H9 (cell line): Measurements from ENCODE around the gene MS4A7. TPM values are rescaled to one million over a fixed set of nuclear protein-coding genes. Genes with fewer than 3 reads are reported as not detected.

Source experiments
- DNase-seq: peaks from one replicate; pipeline ENCODE4 v3.0.0-alpha.2; 2017
- H2AFZ ChIP-seq: one replicate; pipeline ENCODE4 v1.6.1; 2013; ENCODE audit warnings: mild to moderate bottlenecking, low read length, control low read depth, moderate library complexity
- H2AK5ac ChIP-seq: 2 replicates; pipeline ENCODE4 v1.6.1; 2013; ENCODE audit warnings: low read length, control low read depth, mixed read lengths; ENCODE audit not compliant: insufficient read length
- H2BK120ac ChIP-seq: one replicate; pipeline ENCODE4 v1.6.1; 2013; ENCODE audit warnings: low read depth, mild to moderate bottlenecking, low read length, control low read depth, inconsistent platforms; ENCODE audit not compliant: poor library complexity, severe bottlenecking
- H2BK12ac ChIP-seq: 2 replicates; pipeline ENCODE4 v1.6.1; 2013; ENCODE audit warnings: low read length, control low read depth, mixed read lengths, low read depth; ENCODE audit not compliant: insufficient read length
- H2BK15ac ChIP-seq: 2 replicates; pipeline ENCODE4 v1.6.1; 2013; ENCODE audit warnings: low read depth, low read length, control low read depth
- H2BK20ac ChIP-seq: one replicate; pipeline ENCODE4 v1.6.1; 2013; ENCODE audit warnings: low read depth, mild to moderate bottlenecking, low read length, control low read depth, inconsistent platforms; ENCODE audit not compliant: poor library complexity, severe bottlenecking
- H2BK5ac ChIP-seq: 2 replicates; pipeline ENCODE4 v1.6.1; 2013; ENCODE audit warnings: low read length, control low read depth, mixed read lengths; ENCODE audit not compliant: insufficient read length
- H3K14ac ChIP-seq: 2 replicates; pipeline ENCODE4 v1.6.1; 2013; ENCODE audit warnings: low read length, control low read depth; ENCODE audit not compliant: insufficient read depth
- H3K18ac ChIP-seq: 2 replicates; pipeline ENCODE4 v1.6.1; 2013; ENCODE audit warnings: low read depth, mild to moderate bottlenecking, mixed read lengths, low read length, control low read depth; ENCODE audit not compliant: insufficient read length
- H3K23ac ChIP-seq: 2 replicates; pipeline ENCODE4 v1.6.1; 2013; ENCODE audit warnings: low read length, control low read depth, mixed read lengths, low read depth; ENCODE audit not compliant: insufficient read length
- H3K23me2 ChIP-seq: 2 replicates; pipeline ENCODE4 v1.6.1; 2013; ENCODE audit warnings: low read depth, mild to moderate bottlenecking, mixed read lengths, low read length, control low read depth; ENCODE audit not compliant: insufficient read length, poor library complexity, severe bottlenecking
- H3K27ac ChIP-seq: 2 replicates; pipeline ENCODE4 v1.5.1; 2013; ENCODE audit warnings: low read length, control low read depth, mixed read lengths, low read depth; ENCODE audit not compliant: insufficient read length
- H3K27me3 ChIP-seq: 2 replicates; pipeline ENCODE4 v1.6.1; 2013; ENCODE audit warnings: low read length, control low read depth, inconsistent platforms; ENCODE audit not compliant: insufficient read depth
- H3K4ac ChIP-seq: 2 replicates; pipeline ENCODE4 v1.6.1; 2013; ENCODE audit warnings: low read depth, mild to moderate bottlenecking, control low read depth, inconsistent platforms, low read length, moderate library complexity
- H3K4me1 ChIP-seq: 2 replicates; pipeline ENCODE4 v1.6.1; 2013; ENCODE audit warnings: low read length, control low read depth, inconsistent platforms; ENCODE audit not compliant: insufficient read depth
- H3K4me2 ChIP-seq: 2 replicates; pipeline ENCODE4 v1.6.1; 2013; ENCODE audit warnings: low read length, control low read depth, mixed read lengths; ENCODE audit not compliant: insufficient read length, insufficient read depth
- H3K56ac ChIP-seq: 2 replicates; pipeline ENCODE4 v1.6.1; 2013; ENCODE audit warnings: low read depth, mild to moderate bottlenecking, mixed read lengths, low read length, control low read depth; ENCODE audit not compliant: insufficient read length
- H3K79me1 ChIP-seq: 2 replicates; pipeline ENCODE4 v1.6.1; 2013; ENCODE audit warnings: low read depth, mild to moderate bottlenecking, moderate library complexity, low read length, control low read depth, inconsistent platforms; ENCODE audit not compliant: insufficient read depth, poor library complexity, severe bottlenecking
- H3K79me2 ChIP-seq: 2 replicates; pipeline ENCODE4 v1.6.1; 2013; ENCODE audit warnings: low read length, control low read depth, inconsistent platforms; ENCODE audit not compliant: insufficient read depth
- H3K9ac ChIP-seq: 2 replicates; pipeline ENCODE4 v1.6.1; 2013; ENCODE audit warnings: low read length, control low read depth, mixed read lengths; ENCODE audit not compliant: insufficient read length; ENCODE audit errors: extremely low read depth
- H3K9me3 ChIP-seq: one replicate; pipeline ENCODE4 v1.6.1; 2013; ENCODE audit warnings: low read depth, low read length, inconsistent platforms; ENCODE audit not compliant: control insufficient read depth
- H3T11ph ChIP-seq: one replicate; pipeline ENCODE4 v1.6.1; 2013; ENCODE audit warnings: mild to moderate bottlenecking, low read length, control low read depth, inconsistent platforms
- H4K20me1 ChIP-seq: one replicate; pipeline ENCODE4 v1.6.1; 2013; ENCODE audit not compliant: control insufficient read depth, insufficient read length, insufficient read depth
- H4K5ac ChIP-seq: 2 replicates; pipeline ENCODE4 v1.6.1; 2013; ENCODE audit warnings: low read depth, mild to moderate bottlenecking, mixed read lengths, low read length, control low read depth; ENCODE audit not compliant: insufficient read length
- H4K8ac ChIP-seq: replicated peaks from 2 replicates; pipeline ENCODE4 v1.6.1; 2013; ENCODE audit warnings: low read length, control low read depth, mixed read lengths, low read depth; ENCODE audit not compliant: insufficient read length
- H4K91ac ChIP-seq: 2 replicates; pipeline ENCODE4 v1.6.1; 2013; ENCODE audit warnings: low read depth, mild to moderate bottlenecking, moderate library complexity, mixed read lengths, low read length, control low read depth; ENCODE audit not compliant: insufficient read length
- H3K27ac Mint-ChIP-seq, 3 experiments: 2 replicates in 2 of 3; 3 replicates in 1 of 3; pipeline ENCODE4 v1.8.0; 2020 to 2021; ENCODE audit warnings: mixed read lengths in 3 of 3, mild to moderate bottlenecking in 1 of 3, moderate library complexity in 1 of 3
- H3K27me3 Mint-ChIP-seq: 2 replicates; pipeline ENCODE4 v1.8.0; 2021; ENCODE audit warnings: low read depth, mild to moderate bottlenecking, moderate library complexity, mixed read lengths
- H3K36me3 Mint-ChIP-seq, 3 experiments: 2 replicates in 2 of 3; 3 replicates in 1 of 3; pipeline ENCODE4 v1.8.0; 2020 to 2021; ENCODE audit warnings: low read depth in 3 of 3, mixed read lengths in 3 of 3; ENCODE audit not compliant: insufficient read depth in 1 of 3
- H3K4me1 Mint-ChIP-seq, 2 experiments: 2 replicates each; pipeline ENCODE4 v1.8.0; 2020; ENCODE audit warnings: mixed read lengths in 2 of 2
- H3K4me3 Mint-ChIP-seq, 2 experiments: 2 replicates in 1 of 2; 3 replicates in 1 of 2; pipeline ENCODE4 v1.8.0; 2020 to 2021; ENCODE audit warnings: mild to moderate bottlenecking in 2 of 2, mixed read lengths in 2 of 2, moderate library complexity in 1 of 2
- H3K9me3 Mint-ChIP-seq, 2 experiments: 2 replicates in 1 of 2; 3 replicates in 1 of 2; pipeline ENCODE4 v1.8.0; 2020; ENCODE audit warnings: mild to moderate bottlenecking in 2 of 2, mixed read lengths in 2 of 2, moderate library complexity in 1 of 2
- WGBS: extraction: QIAGEN DNeasy Blood & Tissue Kit; methylation state at CpG from one replicate; pipeline ENCODE4 v1.1.7; 2013; ENCODE audit warnings: missing lambda C conversion rate, low lambda C conversion rate, mixed read lengths; ENCODE audit not compliant: insufficient read length; ENCODE audit errors: extremely low coverage; 5-methylcytosine and 5-hydroxymethylcytosine counted together
- total RNA-seq: library from RNA; stranded (reverse); gene quantifications from 2 replicates; pipeline ENCODE4 v1.2.1, GENCODE V29; 2021
- TF ChIP-seq, protein P1 (sequence below): fragments of 200-600 bp; sonication (generic); conservative IDR thresholded peaks from 3 replicates; pipeline ENCODE4 v1.8.0; 2021; ENCODE audit warnings: antibody characterized with exemption, mild to moderate bottlenecking

The MS4A7 gene
- total RNA-seq, 1 experiment from 2014 or later: not detected

DNA sequence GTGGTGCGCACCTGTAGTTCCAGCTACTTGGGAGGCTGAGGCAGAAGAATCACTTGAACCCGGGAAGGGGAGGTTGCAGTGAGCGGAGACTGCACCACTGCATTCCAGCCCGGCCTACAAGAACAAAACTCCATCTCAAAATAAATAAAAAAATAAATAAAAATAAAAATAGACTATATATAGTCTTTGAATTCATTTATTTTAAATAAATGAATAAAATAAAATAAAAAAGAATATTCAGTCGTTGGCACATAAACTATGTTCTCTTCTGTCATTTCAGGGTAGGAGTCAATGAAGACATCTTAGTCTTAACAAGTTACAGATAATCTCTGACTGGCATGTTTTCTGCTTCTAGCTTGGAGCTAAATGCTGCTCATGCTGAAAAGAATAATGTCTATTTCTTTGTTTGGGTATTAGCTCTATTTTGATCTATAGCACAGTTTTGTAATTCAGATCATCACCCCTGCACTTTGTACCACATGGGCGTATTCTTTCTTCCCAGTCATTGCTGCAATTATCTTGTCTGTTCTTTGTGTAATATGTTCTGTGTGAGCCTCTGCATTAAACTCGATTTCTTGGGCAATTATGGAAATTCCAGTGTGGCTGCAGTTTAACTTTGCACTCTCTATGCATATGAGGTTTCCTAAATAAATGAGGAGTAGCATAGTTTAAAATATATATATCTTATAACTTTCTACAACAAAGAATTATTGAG is 16.5 kb downstream of the MS4A7 start:
- Histone ChIP-seq H3K56ac (no peak overlapping the region), H4K5ac (no peak overlapping the region), H2BK120ac (no peak overlapping the region), H2AFZ (no peak overlapping the region), H3K79me1 (no peaks in the 10 kb centered on the region), H3K27ac (no peak overlapping the region), H3K23me2 (no peaks in the 10 kb centered on the region), H4K91ac (no peak overlapping the region), H3K18ac (no peak overlapping the region), H3K4me2 (no peak overlapping the region), H2AK5ac (no peak overlapping the region), H3K9ac (no peak overlapping the region), H3K14ac (no peak overlapping the region), H3K4me1 (no peaks in the 10 kb centered on the region), H2BK15ac (no peak overlapping the region), H3K79me2 (no peaks in the 10 kb centered on the region), H3K4ac (no peak overlapping the region), H2BK5ac (no peak overlapping the region), H2BK12ac (no peak overlapping the region), H4K20me1 (no peaks in the 10 kb centered on the region), H3K23ac (no peak overlapping the region), H3K27me3 (no peaks in the 10 kb centered on the region), H3T11ph (no peak overlapping the region), H2BK20ac (no peak overlapping the region), H4K8ac (no peak overlapping the region), H3K9me3 (no peaks in the 10 kb centered on the region)
- Mint-ChIP-seq H3K4me3 (no peak overlapping the region), H3K27me3 (no peaks in the 10 kb centered on the region), H3K4me1 (peaks cover 2 to 11% of the 10 kb centered on the region in 2 experiments; a peak in 2 of 4 replicates), H3K36me3 (no peaks in the 10 kb centered on the region), H3K27ac (no peak overlapping the region), H3K9me3 (peaks cover 0 to 2% of the 10 kb centered on the region in 2 experiments; a peak in 1 of 5 replicates)
- WGBS: no CpG with 5 or more reads among the region's 7 CpGs
- DNase-seq: no peak
- TF ChIP-seq, protein P1, sequence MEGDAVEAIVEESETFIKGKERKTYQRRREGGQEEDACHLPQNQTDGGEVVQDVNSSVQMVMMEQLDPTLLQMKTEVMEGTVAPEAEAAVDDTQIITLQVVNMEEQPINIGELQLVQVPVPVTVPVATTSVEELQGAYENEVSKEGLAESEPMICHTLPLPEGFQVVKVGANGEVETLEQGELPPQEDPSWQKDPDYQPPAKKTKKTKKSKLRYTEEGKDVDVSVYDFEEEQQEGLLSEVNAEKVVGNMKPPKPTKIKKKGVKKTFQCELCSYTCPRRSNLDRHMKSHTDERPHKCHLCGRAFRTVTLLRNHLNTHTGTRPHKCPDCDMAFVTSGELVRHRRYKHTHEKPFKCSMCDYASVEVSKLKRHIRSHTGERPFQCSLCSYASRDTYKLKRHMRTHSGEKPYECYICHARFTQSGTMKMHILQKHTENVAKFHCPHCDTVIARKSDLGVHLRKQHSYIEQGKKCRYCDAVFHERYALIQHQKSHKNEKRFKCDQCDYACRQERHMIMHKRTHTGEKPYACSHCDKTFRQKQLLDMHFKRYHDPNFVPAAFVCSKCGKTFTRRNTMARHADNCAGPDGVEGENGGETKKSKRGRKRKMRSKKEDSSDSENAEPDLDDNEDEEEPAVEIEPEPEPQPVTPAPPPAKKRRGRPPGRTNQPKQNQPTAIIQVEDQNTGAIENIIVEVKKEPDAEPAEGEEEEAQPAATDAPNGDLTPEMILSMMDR: no peak
